Fibroblast of lung (primary cell): ENCODE measurements around the gene ARID1B. TPM values are rescaled to one million over a fixed set of nuclear protein-coding genes. Genes with fewer than 3 reads are reported as not detected.

Experiments used
- DNase-seq, 2 donors: peaks; one replicate each; pipeline versions ENCODE4 v3.0.0 to v3.0.0-alpha.2; 2010; ENCODE audit warnings: low read depth in 2 of 2
- H2AFZ ChIP-seq: 2 replicates; pipeline ENCODE4 v1.5.1; 2012; ENCODE audit warnings: low read length, control low read depth, inconsistent platforms
- H3K27ac ChIP-seq: 2 replicates; pipeline ENCODE4 v1.5.1; 2011; ENCODE audit warnings: low read length, control low read depth; ENCODE audit not compliant: insufficient read depth
- H3K27me3 ChIP-seq: 2 replicates; pipeline ENCODE4 v1.5.1; 2011; ENCODE audit warnings: mild to moderate bottlenecking, low read length; ENCODE audit not compliant: control insufficient read depth, insufficient read depth
- H3K36me3 ChIP-seq: 2 replicates; pipeline ENCODE4 v1.5.1; 2011; ENCODE audit warnings: low read length; ENCODE audit not compliant: control insufficient read depth, insufficient read depth
- H3K4me1 ChIP-seq: 2 replicates; pipeline ENCODE4 v1.5.1; 2011; ENCODE audit warnings: low read length; ENCODE audit not compliant: control insufficient read depth, insufficient read depth; ENCODE audit errors: extremely low read depth
- H3K4me2 ChIP-seq: 2 replicates; pipeline ENCODE4 v1.5.1; 2011; ENCODE audit warnings: low read length, control low read depth; ENCODE audit not compliant: insufficient read depth; ENCODE audit errors: extremely low read depth
- H3K4me3 ChIP-seq, 4 experiments: fragments of 200-600 bp in 1 of 4; sonication (generic) in 1 of 4; replicated peaks in 1 of 4; 2 replicates each; pipeline ENCODE4 v1.5.1; 2011 to 2016; ENCODE audit warnings: low read length in 4 of 4, low read depth in 3 of 4, mild to moderate bottlenecking in 3 of 4, control low read depth in 2 of 4, inconsistent platforms in 1 of 4, mixed read lengths in 1 of 4; ENCODE audit not compliant: insufficient read depth in 1 of 4; ENCODE audit errors: control extremely low read depth in 1 of 4
- H3K79me2 ChIP-seq: 2 replicates; pipeline ENCODE4 v1.5.1; 2012; ENCODE audit warnings: mild to moderate bottlenecking, low read length, inconsistent platforms; ENCODE audit not compliant: control insufficient read depth, insufficient read depth
- H3K9ac ChIP-seq: 2 replicates; pipeline ENCODE4 v1.5.1; 2011; ENCODE audit warnings: mild to moderate bottlenecking, low read length, control low read depth; ENCODE audit not compliant: insufficient read depth
- H3K9me3 ChIP-seq: 2 replicates; pipeline ENCODE4 v1.5.1; 2012; ENCODE audit warnings: low read depth, low read length; ENCODE audit not compliant: control insufficient read depth, insufficient read depth
- H4K20me1 ChIP-seq: 2 replicates; pipeline ENCODE4 v1.5.1; 2011; ENCODE audit warnings: low read length; ENCODE audit not compliant: control insufficient read depth, insufficient read depth; ENCODE audit errors: extremely low read depth
- CTCF ChIP-seq, 2 donors: IDR thresholded peaks in 1 of 2; conservative IDR thresholded peaks in 1 of 2; 1 replicate in 1 of 2; 2 replicates in 1 of 2; pipeline ENCODE4 v1.5.1; 2011 to 2012; ENCODE audit warnings: low read length in 2 of 2, control low read depth in 1 of 2, inconsistent platforms in 1 of 2, low read depth in 1 of 2, mild to moderate bottlenecking in 1 of 2
- EZH2 ChIP-seq: IDR thresholded peaks from 2 replicates; pipeline ENCODE4 v1.5.1; 2012; ENCODE audit warnings: low read length, control low read depth, mild to moderate bottlenecking; ENCODE audit errors: missing control alignments
- polyA plus RNA-seq, 2 donors: library from polyadenylated mRNA; depleted of rRNA in 1 of 2; stranded (reverse) in 1 of 2; unstranded in 1 of 2; fragments of >200 nt; gene quantifications; 2 replicates each; pipeline ENCODE4 v1.2.1, GENCODE V29; 2011 to 2012; ENCODE audit warnings: missing spikeins in 1 of 2
- total RNA-seq: library from RNA; depleted of rRNA; stranded (reverse); fragments of >200 nt; gene quantifications from 2 replicates; pipeline ENCODE4 v1.2.1, GENCODE V29; 2014

The ARID1B gene
- total and polyA plus RNA-seq, 2 donors (not counting 1 experiment from before 2014, with no cell fraction given) = 15.4 to 41.9 TPM

- Histone ChIP-seq H3K4me2 (no peak overlapping the region), H2AFZ (no peak overlapping the region), H4K20me1 (no peaks in the 10 kb centered on the region), H3K9me3 (no peaks in the 10 kb centered on the region), H3K27ac (no peak overlapping the region), H3K4me1 (peaks cover 6% of the 10 kb centered on the region), H3K27me3 (no peaks in the 10 kb centered on the region), H3K79me2 (peaks cover 19% of the 10 kb centered on the region), H3K4me3 (no peak overlapping the region), H3K9ac (no peak overlapping the region), H3K36me3 (no peaks in the 10 kb centered on the region)
- TF ChIP-seq CTCF (conservative IDR thresholded peaks at IDR 0.05 in 1 of 2, IDR thresholded peaks at IDR 0.05 in 1 of 2; ENCODE audit: low read depth in 1 of 2, low read length in 2 of 2) (no peak), EZH2 (no peak)
- no peak for DNase-seq
These were observed 217.3 kb downstream of the ARID1B start for GRCh38 chr6:156994215-156995076.

GRCh38 chr6:156995502-156995901, 218.3 kb downstream of the ARID1B start:
- Histone ChIP-seq H3K27ac (no peak overlapping the region), H3K4me3 (no peak overlapping the region), H2AFZ (no peak overlapping the region), H3K79me2 (peaks cover 20% of the 10 kb centered on the region), H3K9me3 (no peaks in the 10 kb centered on the region), H3K4me2 (no peak overlapping the region), H3K27me3 (no peaks in the 10 kb centered on the region), H3K36me3 (no peaks in the 10 kb centered on the region), H3K9ac (no peak overlapping the region), H3K4me1 (peaks cover 6% of the 10 kb centered on the region), H4K20me1 (no peaks in the 10 kb centered on the region)
- no peak for DNase-seq
- TF ChIP-seq CTCF (conservative IDR thresholded peaks at IDR 0.05 in 1 of 2, IDR thresholded peaks at IDR 0.05 in 1 of 2; ENCODE audit: low read depth in 1 of 2, low read length in 2 of 2) (no peak), EZH2 (no peak)

GRCh38 chr6:156996265-156996664, 219.1 kb downstream of the ARID1B start:
- H3K4me1 ChIP-seq = peaks cover 6% of the 10 kb centered on the region
- no peaks in the 10 kb centered on the region for H3K36me3 ChIP-seq
- H3K9me3 ChIP-seq = no peaks in the 10 kb centered on the region
- H3K27me3 ChIP-seq = no peaks in the 10 kb centered on the region
- no peak overlapping the region for H3K27ac ChIP-seq
- no peak overlapping the region for H2AFZ ChIP-seq
- no peak overlapping the region for H3K4me3 ChIP-seq
- H3K9ac ChIP-seq = no peak overlapping the region
- no peak for TF ChIP-seq CTCF (conservative IDR thresholded peaks at IDR 0.05 in 1 of 2, IDR thresholded peaks at IDR 0.05 in 1 of 2; ENCODE audit: low read depth in 1 of 2, low read length in 2 of 2)
- TF ChIP-seq EZH2 = no peak
- H3K79me2 ChIP-seq = peaks cover 18% of the 10 kb centered on the region
- no peak for DNase-seq
- H4K20me1 ChIP-seq = no peaks in the 10 kb centered on the region
- no peak overlapping the region for H3K4me2 ChIP-seq
